IPS DF 4.7 (cell line): ENCODE results near the gene CNGA3.
"Not testable (repeated sequence)": the region's sequence is repeated elsewhere in the genome, so short reads cannot be mapped to it uniquely, and the experiment has no call there.

ENCODE experiments used
- DNase-seq: peaks from one replicate; pipeline ENCODE4 v3.0.0-alpha.2; 2013; ENCODE audit warnings: low spot score; ENCODE audit errors: extremely low read depth

The CNGA3 gene

DNA sequence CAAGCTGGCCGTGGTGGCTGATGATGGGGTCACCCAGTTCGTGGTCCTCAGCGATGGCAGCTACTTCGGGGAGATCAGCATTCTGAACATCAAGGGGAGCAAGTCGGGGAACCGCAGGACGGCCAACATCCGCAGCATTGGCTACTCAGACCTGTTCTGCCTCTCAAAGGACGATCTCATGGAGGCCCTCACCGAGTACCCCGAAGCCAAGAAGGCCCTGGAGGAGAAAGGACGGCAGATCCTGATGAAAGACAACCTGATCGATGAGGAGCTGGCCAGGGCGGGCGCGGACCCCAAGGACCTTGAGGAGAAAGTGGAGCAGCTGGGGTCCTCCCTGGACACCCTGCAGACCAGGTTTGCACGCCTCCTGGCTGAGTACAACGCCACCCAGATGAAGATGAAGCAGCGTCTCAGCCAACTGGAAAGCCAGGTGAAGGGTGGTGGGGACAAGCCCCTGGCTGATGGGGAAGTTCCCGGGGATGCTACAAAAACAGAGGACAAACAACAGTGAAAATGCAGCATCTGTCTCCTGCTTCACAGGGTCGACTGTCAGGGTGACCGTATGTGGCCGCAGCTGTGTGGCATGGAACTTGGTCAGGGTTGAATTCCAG is 50.6 kb downstream of the CNGA3 start:
- no peak for DNase-seq

DNA sequence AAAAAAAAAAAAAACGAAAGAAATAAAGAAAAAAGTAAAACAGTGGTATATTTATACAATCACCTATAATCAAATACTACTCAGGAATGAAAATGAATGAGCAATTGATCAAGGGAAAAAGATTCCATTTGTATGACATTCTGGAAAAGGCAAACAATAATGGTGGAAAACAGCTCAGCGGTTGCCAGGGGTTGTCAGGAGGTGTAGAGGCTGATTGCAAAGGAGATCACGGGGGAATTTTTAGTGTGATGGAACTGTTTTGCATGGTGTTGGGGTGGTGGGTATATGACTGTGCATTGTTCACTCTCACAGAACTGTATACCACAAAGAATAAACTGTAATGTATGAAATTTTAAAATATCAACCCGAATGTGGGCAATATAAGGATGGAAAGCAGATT is 52.9 kb downstream of the CNGA3 start:
- no peak for DNase-seq

DNA sequence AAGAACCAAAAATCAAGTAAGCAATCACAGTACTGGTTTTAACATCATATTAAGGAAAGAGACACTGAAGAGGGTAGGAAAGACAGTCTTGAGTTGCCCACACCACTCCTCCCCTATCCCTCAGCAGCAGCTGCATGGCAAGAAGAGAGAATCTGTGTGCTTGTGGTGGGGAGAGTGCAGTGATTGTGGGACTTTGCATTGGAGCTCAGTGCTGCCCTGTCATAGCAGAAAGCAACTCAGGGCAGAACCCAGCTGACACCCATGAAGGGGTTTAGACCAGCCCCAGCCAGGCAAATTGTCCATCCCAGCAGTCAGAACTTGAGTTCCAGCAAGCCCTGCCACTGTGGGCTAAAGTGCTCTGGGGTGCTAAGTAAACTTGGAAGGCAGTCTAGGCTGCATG is 57.6 kb downstream of the CNGA3 start:
- no peak for DNase-seq

DNA sequence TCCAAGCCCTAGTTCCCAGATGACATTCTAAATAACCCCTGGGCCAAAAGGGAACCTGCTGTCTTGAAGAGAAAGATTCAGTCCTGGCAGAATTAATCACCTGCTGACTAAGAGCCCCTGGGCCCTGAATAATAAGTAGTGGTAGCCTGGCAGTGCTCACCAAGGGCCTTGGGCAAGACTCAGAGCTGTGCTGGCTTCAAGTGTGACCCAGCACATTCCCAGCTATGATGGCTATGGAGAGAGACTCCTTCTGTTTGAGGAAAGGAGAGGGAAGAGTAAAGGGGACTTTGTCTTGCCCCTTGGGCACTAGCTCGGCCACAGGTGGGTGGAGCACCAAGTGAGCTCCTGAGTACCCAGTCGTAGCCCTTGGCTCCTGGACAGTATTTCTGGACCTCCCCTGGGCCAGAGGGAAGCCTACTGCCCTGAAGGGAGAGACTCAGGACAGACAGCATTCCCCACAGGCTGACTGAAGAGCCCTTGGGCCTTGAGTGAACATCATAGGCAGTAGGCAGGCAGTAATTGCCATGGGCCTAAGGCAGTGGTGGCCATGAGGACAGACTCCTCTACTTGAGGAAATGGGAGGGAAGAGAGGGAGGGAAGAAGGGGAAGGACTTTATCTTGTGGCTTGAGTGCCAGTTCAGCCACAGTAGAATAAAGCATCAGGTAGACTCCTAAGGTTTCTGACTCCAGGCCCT is 58.4 kb downstream of the CNGA3 start:
- no peak for DNase-seq

DNA sequence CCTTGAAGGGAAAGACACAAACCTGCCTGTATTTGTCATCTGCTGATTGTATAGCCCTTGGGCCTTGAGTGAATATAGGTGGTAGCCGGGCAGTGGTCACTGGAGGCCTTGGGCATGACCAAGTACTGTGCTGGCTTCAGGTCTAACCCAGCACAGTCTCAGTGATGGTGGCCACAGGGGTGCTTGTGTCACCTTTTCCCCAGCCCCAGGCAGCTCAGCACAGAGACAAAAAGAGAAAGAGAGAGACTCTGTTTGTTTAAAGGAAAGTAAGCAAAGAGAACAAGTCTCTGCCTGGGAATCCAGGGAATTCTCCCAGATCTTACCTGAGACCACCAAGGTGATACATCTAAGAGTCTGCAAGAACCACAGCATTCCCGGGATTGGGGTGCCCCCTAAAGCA is 59.0 kb downstream of the CNGA3 start:
- DNase-seq: no peak

- DNase-seq: no peak
These were observed 61.9 kb downstream of the CNGA3 start for GRCh38 chr2:98408155-98408554.

GRCh38 chr2:98412751-98413458 is 66.6 kb downstream of the CNGA3 start:
- DNase-seq: peak; percentile 51

DNA sequence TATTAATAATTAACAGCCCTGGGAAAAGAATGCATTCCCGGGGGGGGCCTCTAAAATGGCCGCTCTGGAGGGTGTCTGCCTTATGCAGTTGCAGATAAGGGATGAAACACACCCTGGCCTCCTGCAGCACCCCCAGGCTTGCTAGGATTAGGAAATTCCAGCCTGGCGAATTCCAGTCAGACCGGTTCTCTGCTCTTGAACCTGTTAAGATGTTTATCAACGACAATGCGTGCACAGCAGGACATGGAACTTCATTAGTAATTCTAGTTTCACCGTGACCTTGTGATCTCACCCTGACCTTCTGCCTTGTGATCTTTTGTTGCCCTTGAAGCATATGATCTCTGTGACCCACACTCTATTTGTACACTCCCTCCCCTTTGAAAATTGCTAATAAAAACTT is 68.0 kb downstream of the CNGA3 start:
- DNase-seq: not testable (repeated sequence)

- DNase-seq: not testable (repeated sequence)
These were observed 69.5 kb downstream of the CNGA3 start for GRCh38 chr2:98415719-98416248.

- DNase-seq: no peak
These were observed 70.3 kb downstream of the CNGA3 start for GRCh38 chr2:98416383-98417159.

DNA sequence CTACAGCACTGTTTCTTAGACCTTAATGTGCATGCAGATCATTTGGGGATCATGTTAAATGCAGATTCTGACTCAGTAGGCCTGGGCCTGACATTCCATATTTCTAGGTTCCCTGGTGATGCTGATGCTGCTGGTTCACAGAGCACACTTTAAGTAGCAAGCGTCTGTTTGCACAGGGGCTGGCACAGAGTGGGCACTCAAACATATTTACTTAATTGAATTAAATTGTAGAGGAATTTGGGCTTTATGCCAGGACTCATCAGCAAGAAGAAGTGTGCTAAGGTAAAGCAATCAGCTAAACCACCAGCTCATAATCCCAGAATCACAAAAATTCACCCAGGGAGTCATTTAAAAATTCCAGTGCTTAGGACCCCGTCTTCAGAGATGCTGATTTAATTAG is 73.3 kb downstream of the CNGA3 start:
- DNase-seq: no peak

GRCh38 chr2:98419977-98420725 is 73.9 kb downstream of the CNGA3 start:
- no peak for DNase-seq

- DNase-seq: no peak
These were observed 76.2 kb downstream of the CNGA3 start for GRCh38 chr2:98422449-98422848.

DNA sequence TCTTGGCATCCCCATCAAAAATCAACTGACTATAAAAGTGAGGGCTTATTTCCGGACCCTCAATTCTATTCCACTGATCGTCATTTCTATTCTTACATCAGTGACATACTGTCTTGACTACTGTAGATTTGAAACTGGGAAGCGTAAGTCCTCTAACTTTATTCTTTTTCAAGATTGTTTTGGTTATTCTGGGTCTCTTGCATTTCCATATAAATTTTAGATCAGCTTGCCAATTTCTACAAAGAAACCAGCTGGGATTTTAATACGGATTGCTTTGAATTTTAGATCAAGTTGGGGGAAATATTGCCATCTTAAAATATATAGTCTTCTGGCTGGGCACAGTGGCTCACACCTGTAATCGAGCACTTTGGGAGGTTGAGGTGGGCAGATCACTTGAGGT is 80.5 kb downstream of the CNGA3 start:
- DNase-seq: no peak

DNA sequence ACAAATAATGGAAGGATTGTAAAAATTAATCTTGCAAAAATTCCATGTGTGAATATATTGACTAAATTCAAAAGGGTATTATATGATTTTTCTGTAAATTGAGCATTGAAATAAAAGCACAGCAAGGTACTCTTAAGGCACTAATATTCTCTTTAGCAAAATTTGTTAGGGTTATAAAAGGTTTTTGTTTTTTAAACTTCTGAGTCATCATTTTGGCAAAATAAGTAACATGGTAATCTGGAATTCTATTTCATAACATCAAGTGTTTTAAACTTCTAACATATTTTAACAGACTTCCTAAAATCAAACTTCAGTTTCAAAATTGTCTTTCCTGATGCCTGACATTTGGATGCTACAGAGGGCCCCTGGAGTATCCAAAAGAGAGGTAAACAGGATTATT is 85.9 kb downstream of the CNGA3 start:
- no peak for DNase-seq

DNA sequence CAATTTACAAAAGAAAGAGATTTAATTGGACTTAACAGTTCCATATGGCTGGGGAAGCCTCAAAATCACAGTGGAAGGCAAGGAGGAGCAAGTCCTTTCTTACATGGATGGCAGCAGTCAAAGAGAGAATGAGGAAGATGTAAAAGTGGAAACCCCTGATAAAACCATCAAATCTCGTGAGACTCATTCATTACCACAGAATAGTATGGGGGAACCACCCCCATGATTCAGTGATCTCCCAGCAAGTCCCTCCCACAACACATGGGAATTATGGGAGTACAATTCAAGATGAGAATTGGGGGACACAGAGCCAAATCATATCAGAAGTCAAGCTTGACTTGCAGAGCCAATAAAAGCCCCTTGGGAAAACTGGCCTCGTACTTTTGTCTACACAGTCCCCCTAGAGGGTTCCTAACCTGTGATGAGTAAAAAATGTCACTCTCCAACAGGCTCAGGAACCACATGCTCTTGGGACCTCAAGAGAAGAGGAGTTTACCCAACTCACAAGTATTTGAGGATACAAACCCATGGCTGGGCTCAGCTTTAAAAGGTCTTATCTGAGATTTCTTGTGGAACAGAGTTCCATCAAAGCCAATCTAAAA is 87.2 kb downstream of the CNGA3 start:
- no peak for DNase-seq

GRCh38 chr2:98434492-98434891 is 88.2 kb downstream of the CNGA3 start:
- no peak for DNase-seq

- DNase-seq: not testable (repeated sequence)
These were observed 89.4 kb downstream of the CNGA3 start for GRCh38 chr2:98435670-98436069.

DNA sequence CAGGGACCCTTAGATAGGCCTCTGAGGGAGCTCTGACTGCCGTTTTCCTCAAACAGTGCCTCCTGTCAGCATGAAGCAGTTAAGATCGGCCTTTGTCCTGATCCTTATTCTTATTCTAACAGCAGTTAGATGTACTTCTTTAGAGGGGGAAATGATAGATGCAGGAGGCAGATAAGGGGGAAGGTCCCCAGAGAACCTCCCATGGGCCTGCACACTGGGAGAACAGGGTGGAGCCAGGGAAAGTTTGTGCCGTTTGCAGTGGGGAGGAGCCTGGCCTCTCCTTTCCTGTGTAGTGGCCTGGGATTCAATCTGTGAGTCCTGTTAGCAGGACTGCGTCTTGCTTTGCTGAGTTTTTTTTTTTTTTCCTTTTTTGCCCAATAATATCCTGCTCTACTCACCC is 90.5 kb downstream of the CNGA3 start:
- no peak for DNase-seq
